Measurements from ENCODE around the gene FSIP1.

Gene FSIP1

DNA sequence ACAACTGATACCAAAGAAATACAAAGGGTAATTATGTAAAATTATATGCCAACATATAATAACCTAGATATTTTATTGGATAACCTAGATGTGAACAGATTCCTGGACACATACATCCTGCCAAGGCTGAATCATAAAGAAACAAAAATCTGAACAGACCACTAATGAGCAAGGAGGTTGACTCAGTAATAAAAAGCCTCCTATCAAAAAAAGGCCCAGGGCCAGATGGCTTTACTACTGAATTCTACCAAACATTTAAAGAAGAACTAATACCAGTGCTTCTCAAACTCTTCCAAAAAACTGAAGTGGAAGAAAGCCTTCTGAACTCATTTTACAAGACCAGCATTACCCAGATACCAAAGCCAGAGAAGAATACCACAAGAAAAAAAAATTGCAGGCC is 169.4 kb downstream of the FSIP1 start:
- no peak for DNase-seq
- intact Hi-C loops (cut with DNase I), result no loop called here

GRCh38 chr15:39610665-39611064 is 172.0 kb downstream of the FSIP1 start:
- intact Hi-C loops (cut with DNase I), result no loop called here

GRCh38 chr15:39609166-39609916 is 173.3 kb downstream of the FSIP1 start:
- DNase-seq, result no peak
- intact Hi-C loops (cut with DNase I), result no loop called here

More at GRCh38 chr15:39610665-39611064, 172.0 kb downstream of the FSIP1 start:
- DNase-seq, result no peak

DNA sequence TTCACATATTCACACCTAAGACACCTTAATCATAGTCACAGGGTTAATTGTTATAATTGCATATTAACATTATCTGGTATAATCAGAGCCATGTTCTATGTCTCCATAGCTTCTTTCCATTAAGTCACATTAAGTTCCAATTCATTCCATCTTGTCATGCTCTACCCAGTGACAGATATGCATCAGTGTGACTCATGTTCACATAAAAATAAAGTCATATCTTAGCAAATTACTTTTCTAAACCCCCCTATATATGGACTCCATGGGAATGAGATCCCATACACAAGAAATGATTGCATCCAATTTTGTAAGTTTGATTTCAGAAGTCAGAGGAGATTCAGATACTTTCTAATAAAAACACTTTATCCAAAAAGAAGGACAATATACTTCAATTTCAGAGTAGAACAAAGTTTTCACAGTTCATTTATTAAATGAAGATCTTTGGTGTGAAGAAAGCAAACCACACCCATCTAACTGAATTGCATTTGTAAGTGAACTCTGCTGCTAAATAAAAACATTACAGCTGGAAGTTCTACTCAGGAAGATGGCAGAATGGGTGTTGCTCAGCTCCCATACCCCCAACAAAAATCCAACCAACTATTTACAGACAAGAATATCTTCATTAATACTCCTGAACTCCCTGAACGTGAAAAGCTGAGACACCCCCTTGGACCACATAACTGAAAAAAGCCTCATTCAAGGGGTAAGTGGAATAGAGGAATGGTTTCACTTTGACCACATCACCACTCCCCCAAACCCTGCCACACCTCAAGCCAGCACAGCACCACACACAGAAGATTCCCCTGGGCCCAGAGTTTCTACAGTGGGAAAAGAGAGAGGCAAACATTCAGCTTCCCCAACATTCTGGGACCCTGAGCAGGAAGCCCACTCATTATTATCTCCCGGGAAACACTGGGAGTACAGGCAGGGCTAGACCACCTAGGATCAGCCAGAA is 174.2 kb downstream of the FSIP1 start:
- no peak for DNase-seq
- intact Hi-C loops (cut with DNase I), result no loop called here

- intact Hi-C loops (cut with DNase I), result no loop called here
- DNase-seq, result no peak
Observed at GRCh38 chr15:39605146-39605545, 177.5 kb downstream of the FSIP1 start.

GRCh38 chr15:39602143-39602542 is 180.5 kb downstream of the FSIP1 start:
- intact Hi-C loops (cut with DNase I), result no loop called here
- no peak for DNase-seq

DNA sequence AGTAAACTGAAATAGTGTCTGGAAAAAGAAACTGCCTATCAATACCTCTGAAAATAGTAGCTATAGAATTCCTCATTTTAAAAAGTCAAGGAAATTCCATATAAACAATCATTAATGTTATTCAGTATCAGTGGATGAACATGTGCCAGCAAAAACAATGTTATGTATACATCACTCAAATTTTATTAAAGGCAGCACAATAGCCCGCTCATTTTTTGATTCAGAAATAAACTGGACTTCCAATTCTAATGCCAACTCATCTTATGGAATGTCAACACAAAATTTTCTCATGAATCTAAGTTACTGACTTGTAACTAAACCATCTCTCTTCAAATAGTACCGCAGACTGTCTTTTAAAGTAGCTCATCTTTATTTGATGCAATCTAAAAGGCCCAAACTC is 182.8 kb downstream of the FSIP1 start:
- no peak for DNase-seq
- intact Hi-C loops (cut with DNase I), result no loop called here

DNA sequence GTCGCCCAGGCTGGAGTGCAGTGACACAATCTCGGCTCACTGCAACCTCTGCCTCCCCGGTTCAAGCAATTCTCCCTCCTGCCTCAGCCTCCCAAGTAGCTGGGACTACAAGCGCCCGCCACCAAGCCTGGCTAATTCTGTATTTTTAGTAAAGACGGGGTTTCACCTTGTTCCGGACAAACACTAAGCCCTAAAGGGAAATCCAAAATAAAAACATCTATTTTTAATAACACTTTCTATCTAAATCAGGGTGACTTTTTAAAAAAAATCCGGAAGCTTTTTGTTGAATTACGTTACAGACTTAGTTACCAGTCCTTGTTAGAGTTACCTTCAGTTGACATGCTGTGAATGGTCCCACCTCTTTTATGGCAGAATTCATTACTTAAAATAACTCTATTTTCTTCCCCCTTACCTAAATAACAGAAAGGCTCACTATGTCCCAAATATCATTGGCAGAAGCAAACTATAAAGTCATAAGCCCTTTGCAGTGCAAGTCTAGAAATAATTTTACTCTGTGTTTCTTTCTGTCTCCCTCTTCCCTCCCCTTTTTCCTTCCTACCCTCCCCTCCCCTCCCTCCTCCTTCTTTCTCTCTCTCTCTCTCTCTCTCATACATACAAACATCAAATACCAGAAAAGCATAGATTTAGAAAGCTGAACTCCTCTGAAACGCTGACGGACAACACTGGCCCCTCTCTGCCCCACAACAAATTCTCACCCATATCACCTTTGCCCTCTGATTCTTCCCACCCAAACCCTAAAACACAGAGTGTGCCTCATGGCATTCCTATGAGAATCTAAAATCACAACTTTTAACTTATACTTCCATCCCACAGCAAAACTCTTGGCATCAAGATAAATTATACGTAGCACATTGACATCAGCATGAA is 183.4 kb downstream of the FSIP1 start:
- intact Hi-C loops (cut with DNase I), result no loop called here
- no peak for DNase-seq

DNA sequence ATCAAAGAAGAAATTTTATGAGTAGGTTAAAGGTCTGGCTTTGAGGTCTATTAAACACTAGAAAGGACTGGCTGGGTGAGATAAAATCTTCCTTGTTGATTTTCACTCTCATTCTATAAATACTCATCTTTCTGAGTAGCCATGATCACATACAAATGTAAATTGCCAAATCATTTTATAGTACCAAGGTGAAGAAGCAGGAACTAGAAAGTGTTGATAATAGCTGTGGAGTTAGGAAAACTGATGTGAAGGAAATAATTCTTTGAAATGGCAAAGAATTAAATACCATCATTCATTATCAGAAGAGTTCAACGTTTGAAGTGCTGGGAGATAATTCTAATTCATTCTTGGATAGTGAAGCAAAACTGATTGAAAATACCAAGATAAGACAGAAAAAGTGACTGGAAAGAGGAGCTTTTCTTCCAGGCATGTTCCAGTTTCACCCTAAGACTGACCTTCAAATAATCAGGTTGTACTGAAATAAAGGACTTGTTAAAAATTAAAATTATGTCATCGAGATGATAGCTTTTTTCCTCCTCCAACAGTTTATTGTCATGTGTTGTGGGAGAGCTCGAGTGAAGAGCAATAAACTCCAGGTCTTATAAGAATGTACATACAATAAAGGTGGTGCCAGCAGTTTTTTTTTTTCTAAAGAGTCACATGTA is 184.3 kb downstream of the FSIP1 start:
- DNase-seq, result no peak
- intact Hi-C loops (cut with DNase I), result no loop called here

DNA sequence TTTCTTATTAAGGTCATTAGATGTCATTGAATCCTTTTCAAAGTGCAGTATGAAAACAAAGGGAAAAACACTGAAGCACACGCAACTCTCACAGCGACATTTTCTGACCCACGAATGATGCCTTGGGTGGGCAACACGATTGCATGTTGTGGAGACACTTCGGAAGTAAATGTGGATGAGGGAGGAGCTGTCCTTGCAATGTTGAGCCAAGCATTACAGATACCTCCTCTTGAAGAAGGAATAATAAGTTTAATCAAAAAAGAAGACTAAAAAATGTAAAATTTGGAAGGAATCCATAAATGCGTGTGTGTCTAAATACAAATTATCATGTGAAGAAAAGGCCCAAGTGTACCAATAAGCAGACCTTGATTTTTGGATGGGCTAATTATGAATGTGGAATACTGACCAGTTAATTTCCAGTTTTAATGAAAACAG is 184.9 kb downstream of the FSIP1 start:
- no peak for DNase-seq
- intact Hi-C loops (cut with DNase I), result no loop called here

GRCh38 chr15:39597336-39597735 is 185.3 kb downstream of the FSIP1 start:
- intact Hi-C loops (cut with DNase I), result no loop called here
- no peak for DNase-seq

DNA sequence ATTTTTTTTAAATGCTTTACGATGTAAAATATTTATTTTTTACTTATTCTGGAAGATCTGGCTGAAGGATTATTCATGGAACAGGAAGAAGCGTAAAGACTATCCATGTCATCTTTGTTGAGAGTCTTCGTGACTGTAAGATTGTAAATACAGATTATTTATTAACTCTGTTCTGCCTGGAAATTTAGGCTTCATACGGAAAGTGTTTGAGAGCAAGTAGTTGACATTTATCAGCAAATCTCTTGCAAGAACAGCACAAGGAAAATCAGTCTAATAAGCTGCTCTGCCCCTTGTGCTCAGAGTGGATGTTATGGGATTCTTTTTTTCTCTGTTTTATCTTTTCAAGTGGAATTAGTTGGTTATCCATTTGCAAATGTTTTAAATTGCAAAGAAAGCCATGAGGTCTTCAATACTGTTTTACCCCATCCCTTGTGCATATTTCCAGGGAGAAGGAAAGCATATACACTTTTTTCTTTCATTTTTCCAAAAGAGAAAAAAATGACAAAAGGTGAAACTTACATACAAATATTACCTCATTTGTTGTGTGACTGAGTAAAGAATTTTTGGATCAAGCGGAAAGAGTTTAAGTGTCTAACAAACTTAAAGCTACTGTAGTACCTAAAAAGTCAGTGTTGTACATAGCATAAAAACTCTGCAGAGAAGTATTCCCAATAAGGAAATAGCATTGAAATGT is 186.1 kb downstream of the FSIP1 start:
- no peak for DNase-seq
- intact Hi-C loops (cut with DNase I), result no loop called here

GRCh38 chr15:39595338-39596221 is 187.1 kb downstream of the FSIP1 start:
- no peak for DNase-seq
- intact Hi-C loops (cut with DNase I), result no loop called here

- intact Hi-C loops (cut with DNase I), result no loop called here
- no peak for DNase-seq
Observed at GRCh38 chr15:39594446-39595337, 187.9 kb downstream of the FSIP1 start.

GRCh38 chr15:39593656-39594445 is 188.8 kb downstream of the FSIP1 start:
- intact Hi-C loops (cut with DNase I), result no loop called here
- no peak for DNase-seq

Measured in head of caudate nucleus (tissue), 42 donors.